Ramos (cell line): ENCODE measurements around the gene ZNF689.
"Not testable (repeated sequence)": the region's sequence is repeated elsewhere in the genome, so short reads cannot be mapped to it uniquely, and the experiment has no call there.

Experiments used
- in situ Hi-C: fragments of 300-500 bp; cut with MboI; formaldehyde crosslinking; loops from one replicate; pipeline ENCODE4 v1.14.3; 2022; ENCODE audit warnings: low sequenced_read_pairs; ENCODE audit not compliant: unreplicated experiment

Gene ZNF689

DNA sequence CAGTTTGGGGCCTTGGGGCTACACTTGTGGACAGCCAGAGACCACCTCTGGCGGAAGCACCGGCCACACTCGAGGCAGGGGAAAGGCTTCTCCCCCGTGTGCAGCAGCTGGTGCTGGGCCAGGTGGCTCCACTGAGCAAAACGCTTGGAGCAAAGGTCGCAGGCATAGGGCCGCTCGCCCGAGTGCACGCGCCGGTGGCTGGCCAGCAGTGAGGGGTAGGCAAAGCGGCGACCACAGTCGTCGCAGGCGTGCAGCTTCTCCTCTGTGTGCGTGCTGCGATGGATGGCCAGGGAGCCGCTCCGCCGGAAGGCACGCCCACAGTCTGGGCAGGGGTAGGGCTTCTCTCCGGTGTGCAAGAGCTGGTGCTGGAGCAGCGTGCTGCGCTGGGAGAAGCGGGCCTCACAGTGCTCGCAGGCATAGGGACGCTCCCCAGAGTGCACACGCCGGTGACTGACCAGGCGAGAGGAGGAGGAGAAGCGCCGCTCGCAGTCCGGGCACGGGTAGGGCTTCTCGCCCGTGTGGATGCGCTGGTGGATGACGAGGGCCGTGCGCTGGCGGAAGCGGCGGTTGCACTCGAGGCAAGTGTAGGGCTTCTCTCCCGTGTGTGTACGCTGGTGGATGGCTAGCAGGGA, 5.8 kb downstream of the ZNF689 start:
- in situ Hi-C loops: no loop called here

DNA sequence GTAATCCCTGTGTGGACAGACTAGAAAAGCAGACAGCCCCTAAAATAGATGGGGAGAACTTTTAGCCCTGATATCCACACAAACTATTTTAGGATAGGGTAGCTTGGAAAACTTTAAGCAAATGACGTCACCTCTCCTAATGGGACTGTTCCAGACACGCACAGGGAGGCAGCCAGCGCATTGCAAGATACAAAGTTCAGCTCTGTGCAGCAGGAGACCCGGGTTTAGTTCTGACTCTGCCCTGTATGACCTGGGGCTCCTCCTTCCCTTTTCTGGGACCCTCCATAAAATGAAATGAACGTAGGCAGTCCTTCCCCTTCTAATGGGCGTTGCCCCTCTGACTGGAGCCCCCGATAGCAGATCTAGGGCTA, 6.3 kb downstream of the ZNF689 start:
- in situ Hi-C loops: no loop called here

DNA sequence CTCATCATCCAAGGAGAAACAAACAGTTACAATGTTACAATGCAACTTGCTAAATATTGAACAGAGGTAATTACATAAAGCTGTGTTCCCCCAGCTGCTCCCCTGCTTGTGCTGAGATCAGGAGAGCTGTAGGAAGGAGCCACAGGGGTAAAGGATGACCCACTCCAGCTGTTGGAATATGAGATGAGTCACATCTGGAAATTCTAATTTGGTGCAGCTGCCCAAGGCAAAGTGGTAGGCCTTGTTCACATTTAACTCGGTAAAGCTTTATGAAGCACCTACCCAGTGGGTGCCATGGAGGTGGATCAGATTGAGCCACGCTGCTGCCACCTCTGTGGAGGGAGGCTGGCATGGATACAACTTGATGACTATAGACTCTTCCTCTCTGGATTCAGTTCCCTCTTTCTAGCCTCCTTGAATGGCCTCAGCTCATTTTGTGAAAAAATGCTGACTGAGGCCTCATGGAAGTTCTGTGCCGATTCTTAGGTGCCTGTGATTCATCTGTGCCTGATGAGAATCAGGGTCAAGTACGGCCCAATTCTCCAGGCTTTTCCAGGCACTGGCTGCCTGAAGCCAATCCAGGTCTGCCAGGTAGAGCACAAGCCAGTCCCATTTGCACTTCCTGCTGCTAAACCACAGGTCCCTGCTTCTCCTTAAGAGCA, 7.4 kb downstream of the ZNF689 start:
- in situ Hi-C loops: no loop called here

DNA sequence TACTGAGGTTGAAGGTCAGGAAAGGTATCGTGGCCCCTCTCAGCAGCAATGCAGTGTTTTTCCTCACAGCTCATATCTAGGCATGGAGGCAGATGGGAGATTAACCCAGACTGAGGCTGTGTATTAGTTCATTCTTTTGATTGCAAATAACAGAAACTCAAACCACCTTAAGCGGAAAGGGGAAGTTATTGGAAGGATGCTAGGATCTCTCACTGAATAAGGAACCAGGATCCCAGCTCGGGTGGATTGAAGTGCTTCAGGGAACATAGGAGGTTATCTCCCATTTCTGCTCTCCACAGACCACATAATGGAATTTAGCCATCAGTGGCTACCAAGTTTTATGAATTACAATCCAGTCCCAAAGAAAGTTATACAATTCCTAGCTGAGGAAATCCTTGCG, 8.2 kb downstream of the ZNF689 start:
- in situ Hi-C loops: no loop called here

DNA sequence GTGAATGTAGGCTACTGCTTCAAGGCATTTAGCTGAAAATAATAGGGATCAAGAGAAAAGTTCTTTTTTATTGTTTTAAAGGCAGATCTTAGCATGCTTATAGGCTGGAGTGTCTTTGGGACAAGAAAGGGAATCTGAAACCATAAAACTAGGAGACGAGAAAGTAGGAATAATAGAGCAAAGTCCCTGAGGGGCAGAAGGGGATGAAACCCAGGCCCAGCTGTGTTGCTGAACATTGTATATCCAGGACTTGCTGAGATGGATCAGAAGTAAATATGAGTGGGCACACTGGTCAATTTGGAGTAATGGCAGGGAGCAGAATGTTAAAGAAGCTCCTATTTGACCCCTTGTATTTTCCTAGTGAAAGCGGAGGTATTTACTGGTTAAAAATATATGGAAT, 9.3 kb downstream of the ZNF689 start:
- in situ Hi-C loops: no loop called here

DNA sequence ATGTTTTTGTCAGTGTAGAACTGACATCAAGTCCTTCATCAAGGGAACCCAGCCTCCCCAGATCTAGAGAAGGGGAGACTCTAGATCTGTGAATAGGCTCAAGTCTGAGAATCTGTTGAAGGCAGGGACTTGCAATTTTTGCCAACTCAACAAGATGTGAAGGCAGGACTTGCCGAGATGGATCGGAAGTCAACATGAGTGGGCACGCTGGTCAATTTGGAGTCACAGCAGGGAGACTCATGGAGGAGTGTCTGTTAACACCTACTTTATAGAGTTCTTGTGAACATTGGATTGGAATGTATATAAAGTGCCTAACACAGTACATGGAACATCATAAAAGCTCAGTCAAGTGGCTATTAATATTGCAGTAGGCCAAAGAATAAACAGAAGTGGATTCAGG, 10.0 kb downstream of the ZNF689 start:
- in situ Hi-C loops: no loop called here

DNA sequence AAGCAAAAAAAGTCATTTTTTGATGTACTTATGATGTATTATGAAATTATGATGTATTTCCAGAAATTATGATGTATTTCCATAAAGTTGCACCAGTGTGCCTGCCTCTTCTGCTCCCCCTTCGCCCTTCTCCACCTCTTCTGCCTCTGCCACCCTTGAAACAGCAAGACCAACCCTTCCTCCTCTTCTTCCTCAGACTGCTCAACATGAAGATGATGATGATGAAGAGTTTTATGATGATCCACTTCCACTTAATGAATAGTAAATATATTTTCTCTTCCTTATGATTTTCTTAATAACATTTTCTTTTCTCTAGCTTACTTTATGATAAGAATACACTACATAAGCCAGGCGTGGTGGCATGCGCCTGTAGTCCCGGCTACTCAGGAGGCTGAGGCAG, 17.3 kb downstream of the ZNF689 start:
- in situ Hi-C loops: no loop called here

DNA sequence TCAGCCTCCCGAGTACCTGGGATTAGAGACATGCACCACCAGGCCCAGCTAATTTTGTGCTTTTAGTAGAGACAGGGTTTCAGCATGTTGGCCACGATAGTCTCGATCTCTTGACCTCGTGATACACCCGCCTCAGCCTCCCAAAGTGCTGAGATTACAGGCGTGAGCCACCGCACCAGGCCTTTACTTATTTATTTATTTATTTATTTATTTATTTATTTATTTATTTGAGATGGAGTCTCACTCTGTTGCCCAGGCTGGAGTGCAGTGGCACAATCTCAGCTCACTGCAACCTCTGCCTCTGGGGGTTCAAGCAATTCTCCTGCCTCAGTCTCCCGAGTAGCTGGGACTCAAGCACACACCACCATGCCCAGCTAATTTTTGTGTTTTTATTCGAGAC, 19.3 kb downstream of the ZNF689 start:
- in situ Hi-C loops: not testable (repeated sequence)

DNA sequence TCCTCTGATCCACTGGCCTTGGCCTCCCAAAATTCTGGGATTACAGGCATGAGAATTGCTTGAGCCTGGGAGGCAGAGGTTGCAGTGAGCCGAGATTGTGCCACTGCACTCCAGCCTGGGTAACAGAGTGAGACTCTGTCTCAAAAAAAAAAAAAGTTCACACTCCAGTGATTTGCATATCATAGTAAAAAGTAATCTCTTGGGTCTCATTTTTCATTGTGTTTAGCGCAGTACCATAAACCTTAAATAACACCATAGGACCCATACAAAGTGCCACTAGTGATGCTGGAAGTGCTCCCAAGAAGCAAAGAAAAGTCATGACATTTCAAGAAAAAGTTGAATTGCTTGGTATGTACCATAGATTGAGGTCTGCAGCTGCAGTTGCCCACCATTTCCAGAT, 20.6 kb downstream of the ZNF689 start:
- in situ Hi-C loops: not testable (repeated sequence)

DNA sequence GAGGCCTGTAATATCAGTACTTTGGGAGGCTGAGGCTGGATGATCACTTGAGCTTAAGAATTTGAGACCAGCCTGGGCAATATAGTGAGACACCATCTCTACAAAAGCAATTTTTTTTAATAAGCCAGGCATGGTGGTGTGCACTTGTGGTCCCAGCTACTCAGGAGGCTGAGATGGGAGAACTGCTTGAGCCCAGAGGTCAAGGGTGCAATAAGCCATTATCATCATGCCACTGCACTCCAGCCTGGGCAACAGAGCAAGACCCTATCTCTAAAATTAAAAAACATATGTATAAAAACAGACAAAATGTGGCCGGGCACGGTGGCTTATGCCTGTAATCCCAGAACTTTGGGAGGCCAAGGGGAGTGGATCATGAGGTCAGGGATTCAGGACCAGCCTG, 21.5 kb downstream of the ZNF689 start:
- in situ Hi-C loops: no loop called here

DNA sequence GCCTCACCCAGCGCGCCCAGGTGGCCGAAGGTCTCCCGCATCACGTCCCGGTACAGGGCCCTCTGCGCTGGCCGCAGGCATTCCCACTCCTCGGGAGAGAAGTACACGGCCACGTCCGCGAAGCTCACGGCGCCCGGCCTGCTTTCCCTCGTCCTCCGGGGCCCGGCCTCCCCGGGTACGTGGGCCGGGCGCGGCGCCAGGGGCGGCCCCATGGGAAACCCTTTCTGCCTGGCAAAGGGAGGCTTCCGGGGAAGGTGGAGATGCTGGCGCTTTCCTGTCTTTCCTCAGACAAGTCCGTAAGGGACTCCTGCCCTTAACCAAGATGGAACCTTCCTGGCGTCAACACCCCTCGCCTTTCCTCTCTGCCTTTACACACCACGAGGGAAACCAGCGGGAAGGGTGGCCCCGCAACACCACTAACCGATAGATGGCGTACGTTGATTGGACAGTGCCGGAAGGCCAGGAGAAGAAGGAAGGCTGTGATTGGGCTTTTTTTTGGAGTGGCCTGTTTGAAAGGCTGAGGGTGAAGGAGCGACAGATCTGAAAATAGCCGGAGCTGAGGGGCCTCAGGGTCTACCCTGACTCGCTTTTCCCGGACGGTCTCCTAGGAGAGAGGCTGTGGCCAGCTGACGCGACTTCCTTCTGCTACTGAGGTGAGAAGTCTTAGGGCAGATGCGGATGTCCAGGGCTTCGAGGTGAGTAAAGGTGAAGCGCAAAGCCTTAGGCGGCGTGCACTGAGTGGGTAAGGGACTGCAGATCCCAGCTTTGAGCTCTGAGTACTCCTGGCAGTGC, 24.6 kb downstream of the ZNF689 start, which contains the start of gene ZNF785:
Gene ZNF785, minus strand, starts transcription at position 298 of the 792 bp plus-strand sequence. Its CDS starts 86 bp downstream, at position 212.
- in situ Hi-C loops: no loop called here

DNA sequence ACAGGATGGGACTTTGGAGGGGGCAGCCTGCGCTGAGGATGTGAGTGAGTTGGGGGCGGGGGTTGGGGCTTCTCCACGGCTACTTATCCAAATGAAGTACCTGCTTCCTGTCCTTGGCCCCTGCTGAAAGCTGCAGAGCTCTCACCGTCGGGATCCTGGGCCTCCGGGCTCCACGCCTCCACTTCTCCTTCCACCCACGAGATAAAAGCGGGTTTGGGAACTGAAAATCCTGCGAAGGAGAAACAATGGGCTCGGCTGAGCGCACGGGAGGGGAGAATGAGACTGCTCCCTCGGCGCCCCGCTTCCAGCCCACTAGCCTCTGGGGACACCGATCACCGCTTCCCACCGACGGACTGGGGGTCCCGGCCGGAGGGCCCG, 25.2 kb downstream of the ZNF689 start:
- in situ Hi-C loops: no loop called here

DNA sequence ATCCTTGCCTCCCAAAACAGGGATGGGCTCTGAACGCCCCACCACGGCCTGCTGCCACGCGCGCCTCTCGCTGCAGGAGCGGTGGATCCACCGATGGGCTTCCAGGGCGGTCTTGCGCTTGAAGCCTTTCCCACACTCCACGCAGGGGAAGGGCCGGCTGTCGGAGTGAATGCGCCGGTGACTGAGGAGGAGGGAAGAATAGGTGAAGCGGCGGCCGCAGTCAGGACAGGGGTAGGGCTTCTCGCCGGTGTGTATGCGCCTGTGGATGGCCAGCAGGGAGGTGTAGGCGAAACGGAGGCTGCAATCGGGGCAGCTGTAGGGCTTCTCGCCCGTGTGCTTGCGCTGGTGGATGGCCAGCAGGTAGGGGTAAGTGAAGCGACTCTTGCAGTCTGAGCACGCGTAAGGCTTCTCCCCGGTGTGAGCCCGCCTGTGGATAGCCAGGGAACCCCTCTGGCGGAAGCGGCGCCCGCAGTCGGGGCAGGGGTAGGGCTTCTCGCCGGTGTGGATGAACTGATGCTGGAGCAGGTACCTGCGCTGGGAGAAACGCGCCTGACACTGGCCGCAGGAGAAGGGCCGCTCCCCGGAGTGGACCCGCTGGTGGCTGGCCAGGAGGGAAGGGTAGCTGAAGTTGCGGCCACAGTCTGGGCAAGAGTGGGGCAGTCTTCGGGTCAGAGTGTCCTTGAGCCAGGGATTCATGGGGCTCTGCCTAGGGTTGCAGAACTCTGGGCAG, 27.4 kb downstream of the ZNF689 start:
- in situ Hi-C loops: no loop called here

DNA sequence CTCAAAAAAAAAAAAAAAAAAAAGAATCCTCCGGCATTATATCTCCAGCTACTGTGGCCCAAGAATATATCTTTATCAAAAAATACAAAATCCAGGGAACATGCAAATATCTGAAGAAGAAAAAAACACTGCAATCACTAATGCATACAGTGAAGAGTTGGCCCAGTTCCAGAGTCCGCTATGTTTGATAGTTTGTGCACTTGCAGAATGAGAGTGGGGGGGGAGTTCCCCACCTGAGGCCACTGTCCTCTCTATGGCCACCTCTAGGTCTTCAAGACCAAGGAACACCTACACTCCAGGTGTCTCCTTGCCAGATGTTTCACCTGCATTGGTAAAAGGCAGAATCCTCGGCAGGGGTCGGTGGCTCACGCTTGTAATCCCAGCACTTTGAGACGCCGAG, 28.7 kb downstream of the ZNF689 start:
- in situ Hi-C loops: no loop called here

DNA sequence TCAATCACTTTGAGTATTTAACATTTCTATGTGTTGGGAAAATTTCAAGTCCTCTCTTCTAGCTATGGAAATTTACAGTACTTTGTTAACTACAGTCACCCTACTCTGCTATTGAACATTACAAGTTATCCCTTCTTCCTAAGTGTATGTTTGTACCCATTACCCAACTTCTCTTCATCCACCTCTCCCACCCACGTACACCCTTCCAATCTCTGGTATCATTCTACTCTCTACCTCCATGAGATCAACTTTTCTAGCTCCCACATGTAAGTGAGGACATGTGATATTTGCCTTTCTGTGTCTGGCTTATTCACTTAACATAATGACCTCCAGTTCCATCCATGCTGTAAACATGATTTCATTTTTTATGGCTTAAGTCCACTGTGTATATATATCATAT, 35.5 kb downstream of the ZNF689 start:
- in situ Hi-C loops: no loop called here

DNA sequence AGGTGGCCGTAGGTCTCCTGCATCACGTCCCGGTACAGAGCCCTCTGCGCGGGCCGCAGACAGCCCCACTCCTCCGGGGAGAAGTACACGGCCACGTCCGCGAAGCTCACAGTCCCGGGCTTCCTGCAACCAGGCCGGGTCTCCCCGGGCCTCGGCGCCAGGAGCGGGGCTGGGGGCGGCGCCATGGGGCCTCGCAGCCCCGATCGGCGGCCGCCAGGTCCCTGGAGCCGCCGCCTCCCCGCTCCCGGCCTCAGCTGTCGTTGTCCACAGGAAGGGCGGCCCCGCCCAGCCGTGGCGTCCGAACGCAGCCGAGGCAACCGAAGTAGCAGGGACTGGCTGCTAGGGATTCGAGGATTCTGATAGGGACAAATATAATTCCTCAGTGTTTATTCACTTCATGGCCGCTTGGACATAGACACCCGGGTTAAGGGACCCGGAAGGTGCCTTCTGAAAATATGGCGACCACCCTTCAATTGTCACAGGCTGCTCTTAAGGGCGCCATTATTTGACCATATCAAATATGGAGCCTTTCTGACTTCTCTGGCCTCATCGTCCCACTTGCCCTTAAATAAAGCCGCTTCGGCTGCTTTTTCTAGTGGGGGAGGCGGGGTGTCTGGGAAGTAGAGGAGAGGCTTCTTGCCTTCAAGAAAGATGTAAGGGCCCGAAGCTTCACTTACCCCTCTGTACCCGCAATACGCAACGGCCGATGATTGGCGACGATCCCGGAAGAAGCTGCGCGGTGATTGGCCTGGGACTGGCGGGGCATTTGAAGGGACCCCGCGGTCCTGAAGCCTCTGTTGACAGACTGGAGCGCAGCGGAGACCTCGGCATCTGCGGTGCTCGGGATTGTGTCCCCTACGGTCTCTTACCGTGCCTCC, 38.5 kb downstream of the ZNF689 start, which contains the start of gene ZNF688:
Gene ZNF688, minus strand, starts transcription at position 270 of the 878 bp plus-strand sequence. Its CDS starts 85 bp downstream, at position 185.
- in situ Hi-C loops: no loop called here

DNA sequence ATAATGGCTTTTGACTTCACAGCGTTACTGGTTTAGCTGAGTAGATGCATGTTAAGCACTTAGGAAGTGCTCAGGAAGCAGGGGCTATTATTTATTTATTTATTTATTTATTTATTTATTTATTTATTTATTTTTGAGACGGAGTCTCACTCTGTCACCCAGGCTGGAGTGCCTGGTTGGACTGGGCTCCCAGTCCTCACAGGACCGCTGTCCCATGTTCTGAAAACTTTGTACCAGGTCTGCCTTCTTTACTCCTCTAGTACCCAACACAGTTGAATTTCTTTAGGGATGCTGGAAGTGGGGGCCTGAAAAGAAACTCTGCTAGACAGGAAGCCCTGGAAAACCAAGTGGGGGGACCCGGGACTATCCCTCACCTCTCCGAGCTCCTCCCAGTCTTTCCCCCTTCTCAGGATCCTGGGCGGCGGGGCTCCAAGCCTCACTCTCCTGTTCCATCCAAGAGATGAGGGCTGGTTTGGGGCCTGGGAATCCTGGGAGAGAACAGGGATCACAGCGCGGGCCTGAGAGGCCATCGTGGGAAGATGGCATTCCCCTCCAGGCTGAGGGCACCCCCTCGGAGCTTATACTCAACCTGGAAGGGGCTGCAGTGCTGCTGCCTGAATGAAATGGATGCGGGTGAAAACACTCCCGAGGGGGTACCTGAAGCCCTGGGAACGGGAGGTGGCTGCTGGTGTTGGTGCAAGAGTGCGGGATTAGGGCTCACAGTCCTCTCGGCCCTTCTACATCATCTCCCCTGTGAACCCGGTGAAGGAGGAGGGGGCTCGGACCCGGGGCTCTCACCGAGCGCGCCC, 39.3 kb downstream of the ZNF689 start:
- in situ Hi-C loops: no loop called here

DNA sequence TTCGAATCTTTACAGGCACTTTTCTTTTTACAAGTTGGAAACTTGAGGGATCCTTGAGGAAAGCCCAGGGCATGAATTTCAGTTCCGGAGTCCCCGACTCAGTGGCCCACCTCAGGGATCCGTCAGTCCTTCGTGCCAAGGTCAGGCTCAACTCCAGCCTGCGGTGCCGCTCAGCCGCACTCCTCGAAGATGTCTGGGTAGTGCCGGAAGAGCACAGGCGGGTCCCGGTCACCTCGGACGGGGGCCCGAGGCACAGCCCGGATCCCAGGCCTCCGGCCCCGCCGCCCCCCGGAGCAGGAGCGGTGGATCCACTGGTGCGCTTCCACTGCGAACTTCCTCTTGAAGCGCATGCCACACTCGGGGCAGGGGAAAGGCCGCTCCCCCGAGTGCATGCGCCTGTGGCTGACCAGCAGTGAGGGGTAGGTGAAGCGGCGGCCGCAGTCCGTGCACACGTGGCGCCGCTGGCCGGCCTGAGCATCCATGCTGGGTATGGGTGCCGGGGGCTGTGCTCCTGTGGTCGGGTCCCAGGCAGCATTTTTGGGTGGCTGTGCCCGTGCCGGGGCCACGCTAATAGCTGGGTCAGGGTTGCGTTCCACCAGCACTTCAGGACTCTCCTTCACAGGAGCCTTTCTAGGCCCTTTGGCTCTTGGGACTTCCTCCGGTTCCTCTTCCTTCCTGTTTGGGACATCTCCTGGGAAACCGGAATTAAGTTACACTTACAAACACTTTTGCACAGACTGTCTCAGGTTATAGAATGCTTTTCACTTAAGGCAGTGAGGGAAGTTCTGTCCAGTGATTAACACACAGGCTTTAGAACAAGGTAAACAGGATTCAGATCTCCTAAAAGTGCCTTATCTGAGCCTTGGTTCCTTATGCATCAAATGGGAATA, 40.2 kb downstream of the ZNF689 start:
- in situ Hi-C loops: no loop called here
